NT2/D1 (cell line): ENCODE data around the gene STXBP2.

Source experiments
- DNase-seq: peaks from one replicate; pipeline ENCODE4 v3.0.0-alpha.2; 2011; ENCODE audit warnings: low read depth, low spot score
- H3K27me3 ChIP-seq: 2 replicates; pipeline ENCODE4 v1.6.0; 2011; ENCODE audit warnings: mild to moderate bottlenecking; ENCODE audit not compliant: insufficient read length, insufficient read depth
- H3K36me3 ChIP-seq: 2 replicates; pipeline ENCODE4 v1.6.1; 2011; ENCODE audit warnings: mild to moderate bottlenecking, low read length, mixed read lengths; ENCODE audit not compliant: insufficient read depth, insufficient read length
- H3K4me1 ChIP-seq: 2 replicates; pipeline ENCODE4 v1.5.1; 2011; ENCODE audit not compliant: insufficient read depth, insufficient read length
- H3K4me3 ChIP-seq: 2 replicates; pipeline ENCODE4 v1.5.1; 2011; ENCODE audit warnings: low read depth; ENCODE audit not compliant: insufficient read length
- H3K9ac ChIP-seq: 2 replicates; pipeline ENCODE4 v1.6.0; 2011; ENCODE audit warnings: low read depth; ENCODE audit not compliant: insufficient read length
- H3K9me3 ChIP-seq: 2 replicates; pipeline ENCODE4 v1.5.1; 2011; ENCODE audit warnings: mild to moderate bottlenecking, low read length; ENCODE audit not compliant: insufficient read depth
- SUZ12 ChIP-seq: IDR thresholded peaks from 2 replicates; pipeline ENCODE4 v1.6.1; 2011; ENCODE audit not compliant: insufficient read length, insufficient read depth; ENCODE audit errors: extremely low read depth
- YY1 ChIP-seq: IDR thresholded peaks from 2 replicates; pipeline ENCODE4 v1.6.1; 2011; ENCODE audit not compliant: insufficient read length, insufficient read depth
- ZNF274 ChIP-seq: IDR thresholded peaks from 2 replicates; pipeline ENCODE4 v1.6.1; 2011; ENCODE audit warnings: mild to moderate bottlenecking, low read depth, low read length

Gene STXBP2

GRCh38 chr19:7680606-7681339 lies 43.9 kb downstream of the STXBP2 start, which contains the start of gene TRAPPC5:
TRAPPC5 (plus strand) TSS chr19:7680833; CDS start chr19:7682254, 1,421 bp downstream.
- Histone ChIP-seq H3K4me3 (peak within 1 kb of the TSS; percentile 91), H3K4me1 (peaks cover 27% of the 10 kb centered on the region), H3K27me3 (no peaks in the 10 kb centered on the region), H3K36me3 (peaks cover 24% of the 10 kb centered on the region), H3K9me3 (no peaks in the 10 kb centered on the region), H3K9ac (peak within 1 kb of the TSS; percentile 95)
- DNase-seq = peak; percentile 51
- no peak for TF ChIP-seq SUZ12
- no peak for TF ChIP-seq YY1
- no peak for TF ChIP-seq ZNF274

DNA sequence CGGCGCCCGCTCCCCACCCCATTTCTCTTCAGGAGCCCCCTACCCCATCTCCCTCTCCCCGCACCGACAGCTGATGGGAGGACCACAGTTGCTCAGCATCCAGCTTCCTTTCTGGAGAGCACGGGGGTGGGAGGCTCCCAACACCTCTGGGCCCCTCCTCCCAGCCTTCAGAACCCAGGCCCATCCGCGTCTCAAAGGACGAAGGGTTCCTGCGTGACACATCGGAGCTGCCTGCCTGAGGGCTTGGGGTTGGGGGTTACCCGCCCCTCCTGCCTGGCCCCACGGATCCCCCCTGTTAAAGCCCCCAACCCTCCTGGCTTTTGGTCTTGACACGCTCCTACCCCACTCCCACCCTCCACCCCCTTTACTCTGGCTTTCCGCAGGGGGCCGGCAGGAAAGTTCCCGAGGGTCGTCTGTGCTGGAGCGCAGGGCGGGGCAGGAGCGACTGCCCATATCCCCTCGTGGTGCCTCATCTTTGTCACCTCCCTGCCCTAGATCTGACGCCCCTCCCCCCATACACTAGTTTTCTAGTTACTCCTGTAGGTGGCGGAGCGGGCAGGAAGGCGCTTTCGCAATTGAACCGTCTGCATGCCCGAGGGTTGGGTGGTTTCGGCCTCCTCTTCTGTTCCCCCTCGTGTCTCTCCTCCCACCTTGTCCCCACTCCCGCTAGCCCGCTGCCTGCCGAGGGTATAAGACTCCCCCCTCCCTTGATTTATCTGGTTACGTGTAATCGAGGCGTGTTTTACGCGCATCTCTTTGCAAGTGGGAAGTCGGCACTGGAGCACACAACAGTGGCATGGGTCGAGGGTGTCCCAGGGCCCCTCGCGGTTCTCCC lies 44.6 kb downstream of the STXBP2 start:
- Histone ChIP-seq H3K4me1 (peaks cover 28% of the 10 kb centered on the region), H3K9me3 (no peaks in the 10 kb centered on the region), H3K4me3 (peak overlapping the region; percentile 91), H3K27me3 (no peaks in the 10 kb centered on the region), H3K36me3 (peaks cover 24% of the 10 kb centered on the region), H3K9ac (peak overlapping the region; percentile 95)
- DNase-seq = peak; percentile 80
- TF ChIP-seq YY1 (no peak), SUZ12 (no peak), ZNF274 (no peak)

DNA sequence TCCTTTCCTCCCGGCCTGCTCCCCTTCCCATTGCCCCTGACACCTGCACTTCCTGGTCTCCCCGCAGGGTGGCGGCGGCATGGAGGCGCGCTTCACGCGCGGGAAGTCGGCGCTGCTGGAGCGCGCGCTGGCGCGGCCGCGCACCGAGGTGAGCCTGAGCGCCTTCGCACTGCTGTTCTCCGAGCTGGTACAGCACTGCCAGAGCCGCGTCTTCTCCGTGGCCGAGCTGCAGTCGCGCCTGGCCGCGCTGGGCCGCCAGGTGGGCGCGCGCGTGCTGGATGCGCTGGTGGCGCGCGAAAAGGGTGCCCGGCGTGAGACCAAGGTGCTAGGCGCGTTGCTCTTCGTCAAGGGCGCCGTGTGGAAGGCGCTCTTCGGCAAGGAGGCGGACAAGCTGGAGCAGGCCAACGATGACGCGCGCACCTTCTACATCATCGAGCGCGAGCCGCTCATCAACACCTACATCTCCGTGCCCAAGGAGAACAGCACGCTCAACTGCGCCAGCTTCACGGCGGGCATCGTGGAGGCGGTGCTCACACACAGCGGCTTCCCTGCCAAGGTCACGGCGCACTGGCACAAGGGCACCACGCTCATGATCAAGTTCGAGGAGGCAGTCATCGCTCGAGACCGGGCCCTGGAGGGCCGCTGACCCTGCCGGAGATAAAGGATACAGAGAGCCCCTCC lies 45.4 kb downstream of the STXBP2 start:
- Histone ChIP-seq H3K4me1 (peaks cover 25% of the 10 kb centered on the region), H3K9ac (peak overlapping the region; percentile 95), H3K27me3 (no peaks in the 10 kb centered on the region), H3K4me3 (peak overlapping the region; percentile 91), H3K9me3 (no peaks in the 10 kb centered on the region), H3K36me3 (peaks cover 27% of the 10 kb centered on the region)
- DNase-seq = no peak
- TF ChIP-seq YY1 = no peak
- no peak for TF ChIP-seq SUZ12
- no peak for TF ChIP-seq ZNF274

GRCh38 chr19:7685546-7686445 lies 48.9 kb downstream of the STXBP2 start:
- Histone ChIP-seq H3K36me3 (peaks cover 28% of the 10 kb centered on the region), H3K9me3 (no peaks in the 10 kb centered on the region), H3K4me3 (no peak overlapping the region), H3K9ac (no peak overlapping the region), H3K27me3 (no peaks in the 10 kb centered on the region), H3K4me1 (peaks cover 19% of the 10 kb centered on the region)
- TF ChIP-seq SUZ12 = no peak
- TF ChIP-seq YY1 = no peak
- no peak for TF ChIP-seq ZNF274
- DNase-seq = no peak

- Histone ChIP-seq H3K36me3 (peaks cover 25% of the 10 kb centered on the region), H3K4me1 (peaks cover 15% of the 10 kb centered on the region), H3K4me3 (no peak overlapping the region), H3K9ac (no peak overlapping the region), H3K9me3 (no peaks in the 10 kb centered on the region), H3K27me3 (no peaks in the 10 kb centered on the region)
- DNase-seq = no peak
- TF ChIP-seq SUZ12 (no peak), YY1 (no peak), ZNF274 (no peak)
Observed at GRCh38 chr19:7687177-7687576, 50.3 kb downstream of the STXBP2 start.

DNA sequence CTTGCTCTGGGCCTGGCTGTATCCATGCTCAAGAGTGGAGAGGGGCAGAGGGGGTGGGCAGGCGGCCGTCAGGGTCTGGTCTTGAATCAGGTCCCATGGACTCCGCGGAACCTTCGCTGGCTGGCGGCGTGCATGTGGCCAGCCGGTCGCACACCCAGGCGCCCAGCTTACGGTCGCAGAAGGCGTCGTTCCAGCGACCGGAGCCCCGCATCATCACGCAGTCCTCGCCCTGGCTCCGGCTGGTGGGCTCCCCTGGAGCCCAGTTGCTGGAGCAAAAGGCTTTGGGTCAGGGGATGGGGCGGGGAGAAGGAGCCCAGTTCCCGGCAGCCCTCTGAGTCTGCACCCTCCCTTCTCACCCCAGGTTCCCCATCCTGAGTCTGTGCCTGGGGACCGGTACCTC lies 52.3 kb downstream of the STXBP2 start:
- H3K9ac ChIP-seq = no peak overlapping the region
- no peak for TF ChIP-seq YY1
- TF ChIP-seq SUZ12 = no peak
- TF ChIP-seq ZNF274 = no peak
- peaks cover 10% of the 10 kb centered on the region for H3K4me1 ChIP-seq
- DNase-seq = no peak
- H3K36me3 ChIP-seq = peaks cover 12% of the 10 kb centered on the region
- no peak overlapping the region for H3K4me3 ChIP-seq
- no peaks in the 10 kb centered on the region for H3K9me3 ChIP-seq
- peaks cover 5% of the 10 kb centered on the region for H3K27me3 ChIP-seq
